PC-9 (cell line): Measurements from ENCODE around the gene NLGN1.

ENCODE experiments used
- CTCF ChIP-seq: fragments of 200-600 bp; sonication (generic); conservative IDR thresholded peaks from 2 replicates; pipeline ENCODE4 v1.6.1; 2017; ENCODE audit warnings: mixed run types, antibody characterized with exemption, mild to moderate bottlenecking, moderate library complexity
- EZH2 ChIP-seq: fragments of 200-600 bp; sonication (generic); IDR thresholded peaks from 2 replicates; pipeline ENCODE4 v1.8.0; 2017; ENCODE audit warnings: antibody characterized with exemption, low read depth

- no peak for TF ChIP-seq CTCF
- TF ChIP-seq EZH2: no peak
These were observed 822.2 kb downstream of the NLGN1 start for GRCh38 chr3:174219738-174220137.
